NCI-H1417 treated with DMSO at 0.1 percent for 48 hours (cell line): ENCODE measurements around the gene SERF2.
"Not testable (repeated sequence)": the region's sequence is repeated elsewhere in the genome, so short reads cannot be mapped to it uniquely, and the experiment has no call there.

Experiments used
- DNase-seq: peaks from one replicate; lab custom pipeline; 2025; lab: John Stamatoyannopoulos, UW

Gene SERF2

GRCh38 chr15:43791993-43792760, at the start of gene SERF2:
TSS of gene SERF2 (plus strand) at chr15:43792320. CDS start at chr15:43792377, 57 bp downstream.
- peak; percentile 68 for DNase-seq

- not testable (repeated sequence) for DNase-seq
Measured at GRCh38 chr15:43746245-43746902, 45.7 kb upstream of the SERF2 start, which contains the start of gene PDIA3. TSS of gene PDIA3 (plus strand) at chr15:43746438. CDS start at chr15:43746540, 102 bp downstream.

- DNase-seq, result not testable (repeated sequence)
Measured at GRCh38 chr15:43746903-43747309, 45.2 kb upstream of the SERF2 start.

GRCh38 chr15:43748376-43748775, 43.7 kb upstream of the SERF2 start:
- DNase-seq, result no peak

GRCh38 chr15:43749690-43750345, 42.3 kb upstream of the SERF2 start:
- DNase-seq, result no peak

- no peak for DNase-seq
Measured at GRCh38 chr15:43751885-43752284, 40.2 kb upstream of the SERF2 start.

GRCh38 chr15:43762824-43763223, 29.3 kb upstream of the SERF2 start:
- no peak for DNase-seq

- DNase-seq, result no peak
Measured at GRCh38 chr15:43763819-43764446, 28.2 kb upstream of the SERF2 start.

GRCh38 chr15:43769584-43770228, 22.4 kb upstream of the SERF2 start:
- no peak for DNase-seq

- no peak for DNase-seq
Measured at GRCh38 chr15:43771816-43772215, 20.3 kb upstream of the SERF2 start.

- no peak for DNase-seq
Measured at GRCh38 chr15:43772624-43773023, 19.5 kb upstream of the SERF2 start.

GRCh38 chr15:43774062-43774461, 18.1 kb upstream of the SERF2 start:
- DNase-seq, result no peak

- DNase-seq, result no peak
Measured at GRCh38 chr15:43775411-43775965, 16.6 kb upstream of the SERF2 start.

- DNase-seq, result no peak
Measured at GRCh38 chr15:43776101-43776717, 15.9 kb upstream of the SERF2 start.

- DNase-seq, result no peak
Measured at GRCh38 chr15:43776718-43777266, 15.3 kb upstream of the SERF2 start, which contains the start of gene ELL3. TSS of gene ELL3 (minus strand) at chr15:43776966. CDS start at chr15:43776901, 65 bp downstream.

- no peak for DNase-seq
Measured at GRCh38 chr15:43777267-43777914, 14.7 kb upstream of the SERF2 start.

GRCh38 chr15:43779016-43779415, 13.1 kb upstream of the SERF2 start:
- DNase-seq, result no peak

- DNase-seq, result no peak
Measured at GRCh38 chr15:43789409-43789808, 2.7 kb upstream of the SERF2 start.

GRCh38 chr15:43792761-43793476, 799 bp downstream of the SERF2 start:
- no peak for DNase-seq
